ENCODE results near the gene TDP1.

DNA sequence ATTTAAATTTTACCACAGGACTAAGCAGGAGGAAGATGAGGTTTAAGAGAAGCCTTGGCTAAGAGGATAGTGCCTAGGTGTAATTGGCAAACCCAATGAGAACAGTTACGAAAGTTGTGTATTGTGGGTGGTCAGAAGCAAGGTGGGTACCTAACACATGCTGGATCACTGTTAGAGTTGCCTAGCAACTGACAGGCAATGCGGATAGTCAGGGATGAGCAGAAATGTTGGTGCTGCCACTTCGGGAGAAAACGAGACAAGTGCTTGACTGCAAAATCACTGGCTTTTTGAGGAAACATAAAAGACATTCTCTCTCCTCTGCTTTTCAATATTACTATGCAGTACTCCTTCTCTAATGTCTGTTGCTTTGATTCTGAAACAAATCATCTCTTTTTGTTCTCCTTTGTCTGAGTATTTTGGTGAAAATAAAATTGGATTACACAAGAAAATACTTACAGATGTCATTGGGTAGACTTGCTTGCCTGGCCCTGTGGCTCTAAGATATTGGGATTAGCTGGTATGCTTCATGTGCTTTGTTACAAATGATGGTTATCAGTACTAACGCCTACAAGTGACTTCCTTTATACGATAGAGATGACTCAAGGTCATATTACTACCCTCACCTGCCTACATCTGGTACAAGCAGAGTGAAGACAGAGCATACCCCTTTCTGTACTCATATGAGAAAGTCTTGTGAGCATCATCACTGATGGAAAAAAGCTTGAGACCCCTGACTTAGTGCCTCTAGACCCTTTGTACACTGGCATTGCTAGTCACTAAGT lies 48.0 kb downstream of the TDP1 start:
- TF ChIP-seq, protein P1, sequence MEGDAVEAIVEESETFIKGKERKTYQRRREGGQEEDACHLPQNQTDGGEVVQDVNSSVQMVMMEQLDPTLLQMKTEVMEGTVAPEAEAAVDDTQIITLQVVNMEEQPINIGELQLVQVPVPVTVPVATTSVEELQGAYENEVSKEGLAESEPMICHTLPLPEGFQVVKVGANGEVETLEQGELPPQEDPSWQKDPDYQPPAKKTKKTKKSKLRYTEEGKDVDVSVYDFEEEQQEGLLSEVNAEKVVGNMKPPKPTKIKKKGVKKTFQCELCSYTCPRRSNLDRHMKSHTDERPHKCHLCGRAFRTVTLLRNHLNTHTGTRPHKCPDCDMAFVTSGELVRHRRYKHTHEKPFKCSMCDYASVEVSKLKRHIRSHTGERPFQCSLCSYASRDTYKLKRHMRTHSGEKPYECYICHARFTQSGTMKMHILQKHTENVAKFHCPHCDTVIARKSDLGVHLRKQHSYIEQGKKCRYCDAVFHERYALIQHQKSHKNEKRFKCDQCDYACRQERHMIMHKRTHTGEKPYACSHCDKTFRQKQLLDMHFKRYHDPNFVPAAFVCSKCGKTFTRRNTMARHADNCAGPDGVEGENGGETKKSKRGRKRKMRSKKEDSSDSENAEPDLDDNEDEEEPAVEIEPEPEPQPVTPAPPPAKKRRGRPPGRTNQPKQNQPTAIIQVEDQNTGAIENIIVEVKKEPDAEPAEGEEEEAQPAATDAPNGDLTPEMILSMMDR (IDR thresholded peaks at IDR 0.05; ENCODE audit: borderline replicate concordance, extremely low read depth, low read length, poor library complexity, severe bottlenecking): no peak
- no peak for TF ChIP-seq EZH2 (IDR thresholded peaks at IDR 0.05; ENCODE audit: borderline replicate concordance, low read depth, low read length, severe bottlenecking)
